Effector memory CD8-positive, alpha-beta T cell (primary cell): ENCODE measurements around the gene SLCO2A1.
"Not testable (repeated sequence)": the region's sequence is repeated elsewhere in the genome, so short reads cannot be mapped to it uniquely, and the experiment has no call there.

Experiments used
- ATAC-seq: fragments of 150-1000 bp; cut with Tn5 transposase; replicated peaks from 2 replicates; pipeline ENCODE4 v1.10.0; 2021; ENCODE audit warnings: mild to moderate bottlenecking, moderate library complexity
- DNase-seq, 3 experiments: peaks; one replicate each; pipeline ENCODE4 v3.0.0; 2021
- H3K27ac Mint-ChIP-seq, 2 donors: one replicate each; pipeline ENCODE4 v1.8.0; 2022; ENCODE audit warnings: mild to moderate bottlenecking in 2 of 2, mixed read lengths in 2 of 2, moderate library complexity in 2 of 2
- H3K27me3 Mint-ChIP-seq, 2 donors: one replicate each; pipeline ENCODE4 v1.8.0; 2022; ENCODE audit warnings: mixed read lengths in 2 of 2
- H3K36me3 Mint-ChIP-seq: one replicate; pipeline ENCODE4 v1.8.0; 2022; ENCODE audit warnings: mild to moderate bottlenecking, moderate library complexity, mixed read lengths; ENCODE audit not compliant: insufficient read depth
- H3K4me1 Mint-ChIP-seq, 2 donors: one replicate each; pipeline ENCODE4 v1.8.0; 2022; ENCODE audit warnings: low read depth in 2 of 2, mixed read lengths in 2 of 2
- H3K4me3 Mint-ChIP-seq, 2 donors: one replicate each; pipeline ENCODE4 v1.8.0; 2022; ENCODE audit warnings: mild to moderate bottlenecking in 2 of 2, mixed read lengths in 2 of 2, moderate library complexity in 2 of 2
- H3K9me3 Mint-ChIP-seq, 2 donors: one replicate each; pipeline ENCODE4 v1.8.0; 2022; ENCODE audit warnings: mixed read lengths in 2 of 2
- total RNA-seq, 9 experiments: gene quantifications; one replicate each; lab custom pipeline; 2026; lab: John Stamatoyannopoulos, UW

The SLCO2A1 gene
- 0 to 0.18 (median 0) reads per million in 9 experiments for total RNA-seq

DNA sequence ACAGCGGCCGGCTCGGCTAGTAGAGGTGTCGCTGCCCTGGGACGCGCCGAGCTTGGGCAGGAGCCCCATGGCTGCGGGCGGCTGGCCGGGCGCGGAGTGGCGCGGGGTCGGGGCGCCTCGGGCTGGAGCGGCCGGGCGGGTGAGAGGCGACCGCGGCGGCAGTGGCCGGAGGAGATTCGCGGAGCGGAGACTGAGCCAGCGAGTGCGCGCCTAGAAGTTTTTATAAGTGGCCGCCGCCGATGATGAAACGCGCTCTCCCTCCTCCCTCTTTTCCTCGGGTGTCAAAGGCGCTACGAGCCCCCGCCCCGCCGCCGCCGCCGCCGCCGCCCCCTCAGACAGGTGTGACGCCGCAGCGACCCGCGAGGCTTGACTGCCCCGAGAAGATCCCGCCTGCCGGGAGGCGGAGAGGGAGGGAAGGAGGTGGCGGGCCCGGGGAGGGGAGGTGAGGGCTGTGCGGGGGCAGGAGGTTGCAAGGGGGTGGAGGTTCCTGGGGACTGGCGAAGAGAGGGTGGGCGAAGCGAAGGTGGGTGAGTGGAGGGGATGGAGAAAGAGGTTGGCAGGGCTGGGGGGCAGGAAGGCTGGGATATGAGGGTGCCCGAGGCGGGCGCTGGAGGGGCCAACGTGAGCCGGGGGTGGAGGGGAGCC is at the start of gene SLCO2A1:
Gene SLCO2A1 (minus strand): TSS at position 192 of the 645 bp plus-strand sequence. CDS start 123 bp downstream, at position 69.
- H3K9me3 Mint-ChIP-seq = peaks cover 0 to 3% of the 10 kb centered on the region in 2 donors
- H3K36me3 Mint-ChIP-seq = no peaks in the 10 kb centered on the region
- peaks cover 55 to 90% of the 10 kb centered on the region in 2 donors for H3K27me3 Mint-ChIP-seq
- H3K4me1 Mint-ChIP-seq = peaks cover 2 to 3% of the 10 kb centered on the region in 2 donors
- ATAC-seq (no peak), DNase-seq (no peak)
- H3K4me3 Mint-ChIP-seq = peak within 1 kb of the TSS; percentile 44 to 48
- H3K27ac Mint-ChIP-seq = no peak within 1 kb of the TSS

DNA sequence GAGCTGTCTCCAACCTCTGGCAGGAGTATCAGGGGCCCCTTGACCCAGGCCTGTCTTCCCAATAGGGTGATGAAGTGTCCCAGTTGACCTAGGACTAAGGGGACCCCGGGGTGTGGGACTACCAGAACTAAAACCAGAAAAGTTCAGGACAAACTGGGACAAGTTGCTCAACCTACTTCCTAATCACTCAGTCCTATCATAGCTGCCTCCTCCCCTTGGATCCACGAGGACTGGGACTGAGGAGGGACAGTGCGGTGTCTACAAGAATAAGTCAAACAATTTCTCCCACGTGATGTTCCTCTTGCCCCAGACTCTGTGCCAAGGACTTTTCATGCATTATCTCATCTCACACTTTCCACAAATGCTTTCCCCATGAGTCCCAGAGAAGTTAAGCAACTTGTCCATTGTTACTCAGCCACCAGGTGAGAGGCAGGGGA is 49.4 kb upstream of the SLCO2A1 start:
- DNase-seq (no peak), ATAC-seq (no peak)
- H3K4me3 Mint-ChIP-seq = no peak overlapping the region
- H3K9me3 Mint-ChIP-seq = no peaks in the 10 kb centered on the region
- no peak overlapping the region for H3K27ac Mint-ChIP-seq
- peaks cover 3% of the 10 kb centered on the region for H3K36me3 Mint-ChIP-seq
- H3K4me1 Mint-ChIP-seq = no peaks in the 10 kb centered on the region
- peaks cover 18 to 31% of the 10 kb centered on the region in 2 donors for H3K27me3 Mint-ChIP-seq

DNA sequence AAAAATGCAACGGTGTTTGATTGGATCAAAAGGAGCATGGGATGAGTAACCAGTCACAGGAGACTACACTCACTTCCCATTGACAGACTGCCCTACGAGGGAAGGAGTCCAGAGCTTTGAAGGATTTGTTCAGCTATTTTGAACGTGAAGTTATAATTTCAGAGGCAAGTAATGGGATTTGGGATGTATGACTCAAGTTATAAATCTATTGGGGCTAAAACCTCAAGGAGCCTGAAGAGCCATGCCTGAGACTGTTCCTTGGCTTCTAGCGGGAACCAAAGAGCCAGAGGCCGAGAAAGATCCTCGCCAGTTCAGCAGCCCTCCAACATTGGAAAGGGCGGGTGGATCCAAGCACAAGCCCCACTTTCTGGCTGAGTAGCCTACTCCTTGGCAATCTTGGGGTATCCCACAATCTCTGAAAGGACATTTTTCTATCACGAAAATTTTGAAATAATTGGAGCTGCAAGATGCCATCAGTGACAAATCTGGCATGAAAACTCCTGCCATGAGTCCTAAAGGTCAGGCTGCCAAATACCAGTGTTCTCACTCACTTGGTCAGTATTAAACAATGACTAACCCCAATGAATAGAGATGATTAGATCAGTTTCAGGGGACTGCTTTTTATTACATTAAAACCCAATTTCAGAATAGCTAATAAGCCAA is 48.6 kb upstream of the SLCO2A1 start:
- Mint-ChIP-seq H3K36me3 (peaks cover 3% of the 10 kb centered on the region), H3K4me3 (no peak overlapping the region), H3K9me3 (no peaks in the 10 kb centered on the region), H3K4me1 (no peaks in the 10 kb centered on the region), H3K27ac (no peak overlapping the region), H3K27me3 (peaks cover 24 to 31% of the 10 kb centered on the region in 2 donors)
- ATAC-seq = no peak
- no peak for DNase-seq

DNA sequence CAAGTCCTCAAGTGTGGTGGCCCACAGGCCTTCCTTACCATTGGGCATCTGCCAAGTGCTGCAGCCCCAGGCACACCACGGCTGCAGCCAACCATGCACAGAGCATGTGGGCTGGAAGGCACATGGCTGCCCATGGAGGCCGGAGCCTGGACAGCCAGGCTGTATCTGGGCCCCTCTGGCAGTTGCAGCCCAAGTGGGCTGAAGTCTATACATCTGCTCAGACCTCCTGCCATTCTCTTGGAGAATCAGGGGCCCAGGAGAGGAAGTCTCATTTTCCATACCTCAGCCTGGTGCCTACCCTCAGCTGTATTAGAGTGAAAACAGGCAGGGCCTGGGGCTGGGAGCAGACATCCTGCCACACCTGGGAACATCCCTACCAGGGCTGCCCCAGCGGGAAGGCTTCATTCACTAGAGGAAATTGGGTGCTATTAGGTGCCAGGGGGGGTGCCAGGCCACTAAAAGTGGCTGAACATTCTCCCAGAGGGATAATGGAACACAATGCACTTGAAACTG is 48.0 kb upstream of the SLCO2A1 start:
- ATAC-seq = no peak
- no peak overlapping the region for H3K4me3 Mint-ChIP-seq
- peaks cover 3% of the 10 kb centered on the region for H3K36me3 Mint-ChIP-seq
- peaks cover 24 to 31% of the 10 kb centered on the region in 2 donors for H3K27me3 Mint-ChIP-seq
- no peaks in the 10 kb centered on the region for H3K9me3 Mint-ChIP-seq
- H3K27ac Mint-ChIP-seq = no peak overlapping the region
- no peaks in the 10 kb centered on the region for H3K4me1 Mint-ChIP-seq
- DNase-seq = no peak

DNA sequence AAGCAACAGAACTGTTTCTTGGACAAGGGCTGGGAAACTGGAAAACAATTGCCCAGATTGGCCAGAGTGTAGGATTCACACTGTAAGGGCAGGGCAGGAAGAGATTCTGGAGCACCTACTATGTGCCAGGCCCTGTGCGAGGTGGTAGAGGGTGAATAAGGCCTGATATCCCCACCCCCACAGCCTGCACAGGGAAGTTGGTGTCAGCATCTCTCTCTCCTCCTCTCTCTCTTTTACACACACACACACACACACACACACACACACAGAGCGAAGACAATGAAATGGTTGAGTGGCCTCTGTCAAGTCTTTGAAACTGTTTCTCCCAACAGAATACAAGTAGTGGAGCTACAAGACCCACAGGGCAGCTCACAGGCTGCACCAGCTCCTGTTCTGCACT is 47.1 kb upstream of the SLCO2A1 start:
- H3K27ac Mint-ChIP-seq = no peak overlapping the region

DNA sequence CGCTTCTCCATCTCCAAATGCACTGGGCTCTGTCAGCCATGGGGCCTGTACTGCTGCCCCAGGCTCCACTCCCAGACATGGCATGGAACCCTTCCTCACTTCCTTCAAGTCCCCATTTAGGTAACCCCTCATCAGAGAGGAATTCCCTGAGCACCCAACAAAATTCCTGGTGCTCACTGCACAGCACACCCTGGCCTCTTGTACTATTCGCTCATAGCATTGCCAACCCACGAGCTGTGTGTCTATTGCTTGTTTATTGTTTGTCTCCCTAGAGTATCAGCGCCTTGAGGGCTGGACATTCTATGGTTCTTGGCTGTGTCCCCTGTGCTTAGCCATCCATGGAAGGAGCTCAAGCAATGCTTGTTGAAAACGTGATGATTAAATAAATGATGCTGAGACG is 46.1 kb upstream of the SLCO2A1 start:
- Mint-ChIP-seq H3K36me3 (peaks cover 3% of the 10 kb centered on the region), H3K9me3 (no peaks in the 10 kb centered on the region), H3K27ac (no peak overlapping the region), H3K27me3 (peaks cover 24 to 31% of the 10 kb centered on the region in 2 donors), H3K4me1 (no peaks in the 10 kb centered on the region), H3K4me3 (no peak overlapping the region)
- no peak for DNase-seq
- ATAC-seq = no peak

More for the DNA sequence above, 47.1 kb upstream of the SLCO2A1 start:
- ATAC-seq (no peak), DNase-seq (no peak)
- no peaks in the 10 kb centered on the region for H3K4me1 Mint-ChIP-seq
- H3K36me3 Mint-ChIP-seq = peaks cover 3% of the 10 kb centered on the region
- H3K4me3 Mint-ChIP-seq = no peak overlapping the region
- no peaks in the 10 kb centered on the region for H3K9me3 Mint-ChIP-seq
- H3K27me3 Mint-ChIP-seq = peaks cover 24 to 31% of the 10 kb centered on the region in 2 donors

DNA sequence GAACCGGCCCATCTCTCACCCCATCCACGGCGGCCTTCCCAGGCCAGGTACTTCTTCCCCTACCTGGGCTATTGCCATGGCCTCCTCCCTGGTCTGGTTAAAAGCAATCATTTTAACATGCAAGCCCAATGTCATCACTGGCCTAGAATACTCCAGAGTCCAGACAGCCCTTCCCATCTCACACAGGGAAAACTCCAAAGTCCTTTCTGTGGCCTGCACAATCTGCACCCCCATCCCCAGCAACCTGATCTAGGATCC is 45.8 kb upstream of the SLCO2A1 start:
- Mint-ChIP-seq H3K4me1 (no peaks in the 10 kb centered on the region), H3K4me3 (no peak overlapping the region), H3K9me3 (no peaks in the 10 kb centered on the region), H3K27me3 (peaks cover 24 to 31% of the 10 kb centered on the region in 2 donors), H3K36me3 (peaks cover 3% of the 10 kb centered on the region), H3K27ac (no peak overlapping the region)
- no peak for ATAC-seq
- no peak for DNase-seq

DNA sequence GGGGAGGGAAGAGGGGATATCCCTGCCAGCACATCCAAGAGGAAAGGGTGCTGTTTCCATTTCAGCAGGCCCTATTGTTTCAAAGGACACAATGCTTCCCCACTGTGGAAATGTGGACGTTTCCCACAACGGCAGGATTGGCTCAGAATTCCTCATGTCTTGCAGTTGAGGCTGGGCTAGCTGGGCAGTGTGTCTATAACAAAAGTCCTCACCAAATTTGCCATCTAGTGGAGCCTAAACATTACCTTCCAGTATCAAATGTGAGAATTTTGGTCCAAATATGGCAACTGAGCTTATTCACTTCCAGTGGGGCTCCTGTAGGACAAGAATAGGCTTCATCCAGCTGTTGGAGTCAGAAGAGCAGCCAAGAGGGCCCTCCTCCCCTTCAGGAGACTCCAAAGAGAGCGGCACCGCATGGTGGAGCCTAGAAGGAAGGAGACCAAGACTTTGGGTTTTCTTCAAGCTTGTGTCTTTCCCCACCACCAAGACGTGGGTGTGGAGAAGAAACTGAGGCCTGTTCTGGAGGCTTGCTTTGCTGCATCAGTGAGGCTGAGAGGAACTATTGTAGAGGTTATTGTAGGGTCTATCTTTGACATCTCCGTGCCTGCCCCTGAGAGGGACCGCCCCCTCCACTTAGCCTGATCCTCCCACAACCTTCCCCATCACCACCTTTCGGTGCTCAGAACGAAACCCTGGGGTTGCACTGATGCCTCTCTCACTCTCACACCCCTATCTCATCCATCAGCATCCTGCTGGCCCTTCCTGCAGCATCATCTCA is 45.3 kb upstream of the SLCO2A1 start:
- Mint-ChIP-seq H3K27me3 (peaks cover 24 to 31% of the 10 kb centered on the region in 2 donors), H3K4me3 (no peak overlapping the region), H3K36me3 (peaks cover 3% of the 10 kb centered on the region), H3K9me3 (no peaks in the 10 kb centered on the region), H3K27ac (no peak overlapping the region), H3K4me1 (no peaks in the 10 kb centered on the region)
- no peak for ATAC-seq
- DNase-seq = no peak

DNA sequence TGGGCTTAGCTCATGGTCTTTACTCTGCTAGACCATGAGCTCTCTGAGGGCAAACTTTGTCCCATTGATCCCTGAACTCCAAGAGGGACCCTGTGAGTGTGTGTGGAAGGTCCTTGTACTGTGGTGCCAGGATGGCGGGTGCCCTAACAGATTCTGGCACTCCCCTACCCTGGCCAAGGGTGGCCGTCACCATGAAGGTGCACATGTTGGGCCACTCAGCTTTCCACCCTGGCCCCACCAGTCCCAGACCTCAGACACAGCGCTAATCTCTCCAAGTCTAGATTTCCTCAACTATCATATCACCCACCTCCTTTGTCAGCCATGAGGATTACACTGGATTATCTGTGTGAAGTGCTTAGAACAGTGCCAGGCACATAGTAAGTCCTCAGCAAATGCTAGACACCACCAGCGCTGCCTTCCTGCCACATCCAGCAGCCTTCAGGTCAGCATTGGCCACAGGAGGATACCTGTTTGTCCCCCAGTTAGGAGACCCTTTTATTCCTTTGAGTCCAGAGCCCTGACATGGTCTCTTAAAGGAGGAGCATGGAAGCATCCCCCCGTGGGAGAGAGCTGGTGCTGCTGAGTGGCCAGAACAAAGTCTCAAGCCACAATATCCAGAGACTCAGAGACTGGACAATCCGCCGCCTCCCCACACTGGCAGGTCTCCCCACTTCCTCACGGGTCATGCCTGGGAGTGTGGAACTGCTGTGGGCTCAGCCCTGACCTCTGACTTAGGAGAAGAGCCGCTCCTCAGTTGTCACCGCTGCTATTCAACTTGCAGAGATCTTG is 44.5 kb upstream of the SLCO2A1 start:
- H3K4me3 Mint-ChIP-seq = no peak overlapping the region
- H3K9me3 Mint-ChIP-seq = no peaks in the 10 kb centered on the region
- DNase-seq (no peak), ATAC-seq (no peak)
- peaks cover 21 to 31% of the 10 kb centered on the region in 2 donors for H3K27me3 Mint-ChIP-seq
- no peaks in the 10 kb centered on the region for H3K4me1 Mint-ChIP-seq
- H3K27ac Mint-ChIP-seq = no peak overlapping the region
- peaks cover 3% of the 10 kb centered on the region for H3K36me3 Mint-ChIP-seq

DNA sequence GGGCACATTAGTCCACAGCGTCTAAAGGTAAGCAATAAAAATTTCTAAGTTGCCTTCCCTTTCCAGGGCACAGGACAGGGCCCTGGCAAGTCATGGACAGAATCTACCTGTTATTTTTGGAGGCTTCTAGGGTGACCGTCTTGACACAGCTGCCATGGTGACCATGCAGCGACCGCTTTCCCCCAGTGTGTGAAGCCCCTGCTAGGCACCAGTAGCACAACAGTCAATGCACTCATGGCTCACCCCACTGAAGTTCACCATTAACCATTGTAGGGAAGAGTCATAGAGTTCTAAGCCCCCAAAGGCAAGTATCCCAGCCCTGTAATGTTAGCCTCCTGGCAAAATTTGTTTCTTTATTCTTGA is 43.8 kb upstream of the SLCO2A1 start:
- Mint-ChIP-seq H3K4me3 (no peak overlapping the region), H3K9me3 (no peaks in the 10 kb centered on the region), H3K27me3 (peaks cover 20 to 31% of the 10 kb centered on the region in 2 donors), H3K36me3 (peaks cover 3% of the 10 kb centered on the region), H3K27ac (no peak overlapping the region), H3K4me1 (no peaks in the 10 kb centered on the region)
- ATAC-seq (no peak), DNase-seq (no peak)

DNA sequence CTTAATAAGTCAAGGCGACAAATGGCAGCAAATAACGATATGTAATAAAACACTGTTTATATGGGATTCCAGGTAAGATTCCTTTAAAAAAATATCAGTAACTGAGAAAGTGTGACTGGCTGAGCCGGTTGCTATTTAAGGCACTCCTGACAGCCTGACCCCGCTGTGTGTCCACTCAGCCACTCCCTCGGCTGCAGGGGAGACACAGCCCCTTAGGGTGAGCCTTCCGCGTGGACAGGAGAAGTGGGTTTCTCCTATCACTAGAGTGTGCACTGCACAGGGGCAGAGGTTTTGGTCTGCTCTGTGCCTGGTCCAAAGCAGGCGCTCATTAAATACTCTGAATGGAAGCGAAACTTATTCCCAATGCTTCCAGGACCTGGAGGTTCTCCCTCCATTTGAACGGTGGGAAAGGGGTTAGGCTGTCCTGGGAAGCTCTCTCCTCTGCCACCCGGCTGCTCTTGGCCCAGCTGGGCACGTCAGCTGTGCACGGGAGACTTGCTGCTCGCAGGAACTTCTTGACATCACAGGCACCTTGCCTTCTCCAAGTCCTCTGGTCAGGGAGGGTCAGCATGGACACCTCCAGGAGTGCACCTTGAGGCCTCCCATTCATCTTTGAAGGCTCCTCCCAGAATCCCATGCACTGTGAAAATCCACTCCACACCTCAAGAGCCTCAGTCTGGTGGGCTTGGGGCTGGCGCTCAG is 43.3 kb upstream of the SLCO2A1 start:
- ATAC-seq (no peak), DNase-seq (no peak)
- Mint-ChIP-seq H3K4me3 (no peak overlapping the region), H3K27me3 (peaks cover 20 to 31% of the 10 kb centered on the region in 2 donors), H3K36me3 (peaks cover 3% of the 10 kb centered on the region), H3K27ac (no peak overlapping the region), H3K9me3 (no peaks in the 10 kb centered on the region), H3K4me1 (no peaks in the 10 kb centered on the region)

DNA sequence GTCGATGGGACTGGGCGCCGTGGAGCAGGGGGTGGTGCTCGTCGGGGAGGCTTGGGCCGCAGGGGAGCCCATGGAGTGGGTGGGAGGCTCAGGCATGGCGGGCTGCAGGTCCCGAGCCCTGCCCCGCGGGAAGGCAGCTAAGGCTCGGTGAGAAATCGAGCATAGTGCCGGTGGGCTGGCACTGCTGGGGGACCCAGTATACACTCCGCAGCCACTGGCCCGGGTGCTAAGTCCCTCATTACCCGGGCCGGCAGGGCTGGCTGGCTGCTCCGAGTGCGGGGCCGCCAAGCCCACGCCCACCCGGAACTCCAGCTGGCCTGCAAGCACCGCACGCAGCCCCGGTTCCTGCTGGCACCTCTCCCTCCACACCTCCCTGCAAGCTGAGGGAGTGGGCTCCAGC is 40.6 kb upstream of the SLCO2A1 start:
- H3K4me3 Mint-ChIP-seq, H3K9me3 Mint-ChIP-seq, H3K36me3 Mint-ChIP-seq, ATAC-seq, DNase-seq, H3K4me1 Mint-ChIP-seq, H3K27ac Mint-ChIP-seq: not testable (repeated sequence)
- peaks cover 8 to 26% of the 10 kb centered on the region in 2 donors for H3K27me3 Mint-ChIP-seq

DNA sequence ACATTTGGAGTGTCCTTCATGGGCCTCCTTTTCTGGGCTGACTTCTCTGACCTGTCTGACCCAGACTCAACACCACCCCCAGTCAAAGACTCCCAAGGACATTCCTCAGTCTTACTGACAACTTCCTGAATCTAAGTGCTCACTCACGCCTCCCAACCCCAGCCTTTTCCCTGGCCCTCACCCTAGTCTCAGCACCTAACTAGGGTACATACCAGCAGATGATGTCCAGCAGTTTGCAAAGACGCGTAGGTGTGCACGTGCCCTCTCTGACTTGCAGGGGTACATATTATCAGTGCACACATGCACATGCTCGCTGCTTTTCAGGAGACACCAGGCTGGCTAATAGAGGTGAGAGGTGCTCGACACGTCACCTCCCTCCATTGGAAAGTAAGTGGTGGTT is 38.7 kb upstream of the SLCO2A1 start:
- no peaks in the 10 kb centered on the region for H3K4me1 Mint-ChIP-seq

More for the DNA sequence above, 38.7 kb upstream of the SLCO2A1 start:
- no peak overlapping the region for H3K27ac Mint-ChIP-seq
- ATAC-seq = no peak
- no peak overlapping the region for H3K4me3 Mint-ChIP-seq
- no peaks in the 10 kb centered on the region for H3K9me3 Mint-ChIP-seq
- H3K36me3 Mint-ChIP-seq = no peaks in the 10 kb centered on the region
- H3K27me3 Mint-ChIP-seq = peaks cover 7 to 14% of the 10 kb centered on the region in 2 donors
- no peak for DNase-seq
